Spleen (tissue), 11 donors: ENCODE measurements around the gene DPYD. TPM values are rescaled to one million over a fixed set of nuclear protein-coding genes. Genes with fewer than 3 reads are reported as not detected.

Experiments used
- DNase-seq: peaks from one replicate; pipeline ENCODE4 v3.0.0-alpha.2; 2020
- H3K27ac ChIP-seq, 8 donors: fragments of 200-600 bp; sonication (generic) in 7 of 8; 1 replicate in 4 of 8; 2 replicates in 4 of 8; pipeline versions ENCODE4 v1.5.0 to v1.8.0; 2016 to 2021; ENCODE audit warnings: inconsistent platforms in 4 of 8, mild to moderate bottlenecking in 4 of 8, moderate library complexity in 1 of 8
- H3K27me3 ChIP-seq, 7 donors: fragments of 200-600 bp; sonication (generic) in 6 of 7; replicated peaks in 1 of 7; 1 replicate in 4 of 7; 2 replicates in 3 of 7; pipeline versions ENCODE4 v1.5.0 to v1.8.0; 2016 to 2021; ENCODE audit warnings: inconsistent platforms in 3 of 7, mild to moderate bottlenecking in 1 of 7
- H3K36me3 ChIP-seq, 6 donors: fragments of 200-600 bp; sonication (generic) in 5 of 6; 1 replicate in 4 of 6; 2 replicates in 2 of 6; pipeline versions ENCODE4 v1.5.0 to v1.8.0; 2016 to 2021; ENCODE audit warnings: inconsistent platforms in 2 of 6
- H3K4me1 ChIP-seq, 6 donors: fragments of 200-600 bp; sonication (generic) in 5 of 6; 1 replicate in 3 of 6; 2 replicates in 3 of 6; pipeline versions ENCODE4 v1.5.0 to v1.8.0; 2016 to 2021; ENCODE audit warnings: inconsistent platforms in 3 of 6
- H3K4me3 ChIP-seq, 8 donors: fragments of 200-600 bp; sonication (generic) in 7 of 8; 1 replicate in 4 of 8; 2 replicates in 4 of 8; pipeline versions ENCODE4 v1.5.0 to v1.8.0; 2016 to 2021; ENCODE audit warnings: inconsistent platforms in 4 of 8, mild to moderate bottlenecking in 4 of 8, moderate library complexity in 2 of 8
- H3K9me3 ChIP-seq, 8 donors: fragments of 200-600 bp; sonication (generic) in 7 of 8; 1 replicate in 4 of 8; 2 replicates in 4 of 8; pipeline versions ENCODE4 v1.5.0 to v1.8.0; 2016 to 2021; ENCODE audit warnings: inconsistent platforms in 4 of 8
- CTCF ChIP-seq, 11 experiments: fragments of 200-600 bp in 7 of 11; fragments of 450-650 bp in 4 of 11; sonication (generic) in 4 of 11; IDR thresholded peaks in 8 of 11; conservative IDR thresholded peaks in 3 of 11; 1 replicate in 7 of 11; 2 replicates in 4 of 11; pipeline versions ENCODE4 v1.4.0 to v1.8.0; 2016 to 2021; ENCODE audit warnings: antibody characterized with exemption in 11 of 11, inconsistent platforms in 4 of 11, mild to moderate bottlenecking in 1 of 11
- POLR2A ChIP-seq, 3 donors: fragments of 450-650 bp; IDR thresholded peaks; one replicate each; pipeline ENCODE4 v1.5.1; 2017; ENCODE audit warnings: antibody characterized with exemption in 3 of 3, mild to moderate bottlenecking in 1 of 3
- POLR2AphosphoS5 ChIP-seq, 3 donors: sonication (generic); formaldehyde crosslinking; IDR thresholded peaks; one replicate each; pipeline ENCODE4 v1.5.1; 2017; ENCODE audit warnings: antibody characterized with exemption in 3 of 3
- WGBS, 5 donors: extraction: QIAGEN DNeasy Blood & Tissue Kit in 3 of 5; methylation state at CpG; one replicate each; pipeline versions ENCODE4 v1.1.5 to v1.1.7; 2013 to 2018; 5-methylcytosine and 5-hydroxymethylcytosine counted together
- intact Hi-C: fragments of 100-400 bp; cut with DNase I; formaldehyde crosslinking; loops from one replicate; pipeline ENCODE4 v1.15.0; 2023; ENCODE audit warnings: low total_unique reads
- polyA plus RNA-seq, 3 donors: library from polyadenylated mRNA; stranded (reverse); fragments of 200-250 nt; gene quantifications; one replicate each; pipeline ENCODE4 v1.2.1, GENCODE V29; 2013
- total RNA-seq, 7 donors: library from RNA; depleted of rRNA in 3 of 7; stranded (reverse); fragments of >200 nt in 3 of 7; fragmentation: NEBNext Ultra II Directional in 4 of 7; extraction: Animal tissue kit (Norgen Biotek cat#: 25700) in 4 of 7; gene quantifications; one replicate each; pipeline versions ENCODE4 v1.1.0 to v1.2.1, GENCODE V29; 2016 to 2021
- donor health status: healthy with polysubstance abuse.
- donor health status: DM: no; HTN: no; CAD: no; lungs with moderate emphysema.
- donor health status: DM: no; HTN: no; CAD: no.
- donor health status: Bipolar disorder and iron deficiency.
- donor health status: healthy.
- donor health status: DM: no; HTN: no; CAD: no.
- donor health status: DM: yes; HTN: yes; CAD: no.

DPYD gene
- total and polyA plus RNA-seq, 10 donors: 7.3 to 114 (median 92.3) TPM

GRCh38 chr1:97200595-97200994 is 720.2 kb downstream of the DPYD start:
- H3K9me3 ChIP-seq: no peaks in the 10 kb centered on the region
- no peaks in the 10 kb centered on the region for H3K4me1 ChIP-seq
- no peak overlapping the region for H3K4me3 ChIP-seq
- H3K36me3 ChIP-seq: no peaks in the 10 kb centered on the region
- WGBS, 5 donors: 49 to 69% (median 57%) methylated on average over 2 of the region's 2 CpGs
- no peaks in the 10 kb centered on the region for H3K27me3 ChIP-seq
- no peak for DNase-seq
- intact Hi-C loops: no loop called here
- TF ChIP-seq POLR2AphosphoS5 (IDR thresholded peaks at IDR 0.05): no peak
- TF ChIP-seq POLR2A (IDR thresholded peaks at IDR 0.05): no peak
- no peak for TF ChIP-seq CTCF (IDR thresholded peaks at IDR 0.05 in 8 of 11, conservative IDR thresholded peaks at IDR 0.05 in 3 of 11)
- no peak overlapping the region for H3K27ac ChIP-seq

GRCh38 chr1:97196825-97197516 is 723.9 kb downstream of the DPYD start:
- Histone ChIP-seq H3K27me3 (no peaks in the 10 kb centered on the region), H3K27ac (no peak overlapping the region), H3K4me1 (no peaks in the 10 kb centered on the region), H3K36me3 (peaks cover 0 to 23% (median 6%) of the 10 kb centered on the region in 6 donors), H3K4me3 (no peak overlapping the region), H3K9me3 (no peaks in the 10 kb centered on the region)
- 76 to 88% (median 84%) methylated on average over 1 of the region's 1 CpG for WGBS, 5 donors
- DNase-seq: no peak
- intact Hi-C loops: no loop called here
- TF ChIP-seq CTCF (IDR thresholded peaks at IDR 0.05 in 8 of 11, conservative IDR thresholded peaks at IDR 0.05 in 3 of 11) (no peak), POLR2A (IDR thresholded peaks at IDR 0.05) (no peak), POLR2AphosphoS5 (IDR thresholded peaks at IDR 0.05) (no peak)

- Histone ChIP-seq H3K36me3 (peaks cover 0 to 60% (median 7%) of the 10 kb centered on the region in 6 donors), H3K4me1 (no peaks in the 10 kb centered on the region), H3K4me3 (no peak overlapping the region), H3K27ac (no peak overlapping the region), H3K27me3 (no peaks in the 10 kb centered on the region), H3K9me3 (no peaks in the 10 kb centered on the region)
- intact Hi-C loops: no loop called here
- TF ChIP-seq CTCF (IDR thresholded peaks at IDR 0.05 in 8 of 11, conservative IDR thresholded peaks at IDR 0.05 in 3 of 11): no peak
- TF ChIP-seq POLR2AphosphoS5 (IDR thresholded peaks at IDR 0.05): no peak
- TF ChIP-seq POLR2A (IDR thresholded peaks at IDR 0.05): no peak
- 81 to 90% (median 89%) methylated on average over 4 of the region's 4 CpGs for WGBS, 5 donors
- no peak for DNase-seq
These were observed 727.8 kb downstream of the DPYD start for GRCh38 chr1:97192872-97193572.

- no peaks in the 10 kb centered on the region for H3K9me3 ChIP-seq
- H3K36me3 ChIP-seq: peaks cover 0 to 60% (median 7%) of the 10 kb centered on the region in 6 donors
- intact Hi-C loops: no loop called here
- no peak overlapping the region for H3K4me3 ChIP-seq
- DNase-seq: no peak
- no peak for TF ChIP-seq POLR2AphosphoS5 (IDR thresholded peaks at IDR 0.05)
- TF ChIP-seq POLR2A (IDR thresholded peaks at IDR 0.05): no peak
- TF ChIP-seq CTCF (IDR thresholded peaks at IDR 0.05 in 8 of 11, conservative IDR thresholded peaks at IDR 0.05 in 3 of 11): no peak
- H3K27me3 ChIP-seq: no peaks in the 10 kb centered on the region
- no peaks in the 10 kb centered on the region for H3K4me1 ChIP-seq
- H3K27ac ChIP-seq: no peak overlapping the region
These were observed 730.5 kb downstream of the DPYD start for GRCh38 chr1:97190326-97190725.
